Muscle layer of duodenum (tissue), 2 donors: ENCODE measurements around the gene MED27.
"Not testable (repeated sequence)": the region's sequence is repeated elsewhere in the genome, so short reads cannot be mapped to it uniquely, and the experiment has no call there.

Source experiments
- H3K27ac ChIP-seq: one replicate; pipeline ENCODE4 v1.7.0; 2013; ENCODE audit warnings: mild to moderate bottlenecking, low read length
- H3K27me3 ChIP-seq: one replicate; pipeline ENCODE4 v1.7.0; 2013; ENCODE audit warnings: low read depth, mild to moderate bottlenecking, control low read depth, low read length
- H3K36me3 ChIP-seq, 2 donors: one replicate each; pipeline ENCODE4 v1.7.0; 2013; ENCODE audit warnings: low read length in 2 of 2, control low read depth in 1 of 2, mild to moderate bottlenecking in 1 of 2; ENCODE audit not compliant: insufficient read depth in 2 of 2, control insufficient read depth in 1 of 2
- H3K4me1 ChIP-seq, 2 donors: one replicate each; pipeline ENCODE4 v1.7.0; 2013; ENCODE audit warnings: low read length in 2 of 2, mild to moderate bottlenecking in 2 of 2, control low read depth in 1 of 2, moderate library complexity in 1 of 2; ENCODE audit not compliant: insufficient read depth in 2 of 2, control insufficient read depth in 1 of 2
- H3K4me3 ChIP-seq, 2 donors: one replicate each; pipeline ENCODE4 v1.7.0; 2013; ENCODE audit warnings: low read length in 2 of 2, low read depth in 1 of 2, mild to moderate bottlenecking in 1 of 2
- H3K9me3 ChIP-seq, 2 donors: one replicate each; pipeline ENCODE4 v1.7.0; 2013; ENCODE audit warnings: low read length in 2 of 2, control low read depth in 1 of 2, mild to moderate bottlenecking in 1 of 2; ENCODE audit not compliant: control insufficient read depth in 1 of 2
- donor health status: healthy.

MED27 gene

GRCh38 chr9:132074736-132075135, 4.9 kb downstream of the MED27 start:
- Histone ChIP-seq H3K9me3 (no peaks in the 10 kb centered on the region), H3K4me1 (peaks cover 11 to 20% of the 10 kb centered on the region in 2 donors), H3K27me3 (no peaks in the 10 kb centered on the region), H3K4me3 (no peak overlapping the region), H3K27ac (no peak overlapping the region), H3K36me3 (peaks cover 20 to 43% of the 10 kb centered on the region in 2 donors)

- Histone ChIP-seq H3K27me3 (no peaks in the 10 kb centered on the region), H3K27ac (no peak overlapping the region), H3K4me1 (peaks cover 0 to 3% of the 10 kb centered on the region in 2 donors), H3K4me3 (no peak overlapping the region), H3K9me3 (no peaks in the 10 kb centered on the region), H3K36me3 (peaks cover 19 to 50% of the 10 kb centered on the region in 2 donors)
These were observed 7.7 kb downstream of the MED27 start for GRCh38 chr9:132071847-132072507.

GRCh38 chr9:132069046-132069898, 10.4 kb downstream of the MED27 start:
- no peak overlapping the region for H3K27ac ChIP-seq
- peaks cover 15 to 33% of the 10 kb centered on the region in 2 donors for H3K36me3 ChIP-seq
- no peaks in the 10 kb centered on the region for H3K9me3 ChIP-seq
- H3K4me3 ChIP-seq, result no peak overlapping the region
- no peaks in the 10 kb centered on the region for H3K27me3 ChIP-seq
- peaks cover 0 to 3% of the 10 kb centered on the region in 2 donors for H3K4me1 ChIP-seq

- Histone ChIP-seq H3K36me3 (peaks cover 15 to 33% of the 10 kb centered on the region in 2 donors), H3K4me1 (peaks cover 0 to 3% of the 10 kb centered on the region in 2 donors), H3K4me3 (no peak overlapping the region), H3K27ac (no peak overlapping the region), H3K9me3 (no peaks in the 10 kb centered on the region), H3K27me3 (no peaks in the 10 kb centered on the region)
These were observed 11.1 kb downstream of the MED27 start for GRCh38 chr9:132068605-132069004.

GRCh38 chr9:132066511-132066910, 13.2 kb downstream of the MED27 start:
- no peaks in the 10 kb centered on the region for H3K9me3 ChIP-seq
- H3K4me1 ChIP-seq, result peaks cover 0 to 3% of the 10 kb centered on the region in 2 donors
- no peaks in the 10 kb centered on the region for H3K27me3 ChIP-seq
- no peak overlapping the region for H3K27ac ChIP-seq
- peaks cover 1 to 14% of the 10 kb centered on the region in 2 donors for H3K36me3 ChIP-seq
- no peak overlapping the region for H3K4me3 ChIP-seq

- Histone ChIP-seq H3K9me3 (no peaks in the 10 kb centered on the region), H3K36me3 (peaks cover 0 to 13% of the 10 kb centered on the region in 2 donors), H3K4me1 (peaks cover 0 to 3% of the 10 kb centered on the region in 2 donors), H3K4me3 (no peak overlapping the region), H3K27me3 (no peaks in the 10 kb centered on the region), H3K27ac (no peak overlapping the region)
These were observed 13.6 kb downstream of the MED27 start for GRCh38 chr9:132066057-132066456.

- no peaks in the 10 kb centered on the region for H3K4me1 ChIP-seq
- H3K36me3 ChIP-seq, result peaks cover 0 to 23% of the 10 kb centered on the region in 2 donors
- no peaks in the 10 kb centered on the region for H3K9me3 ChIP-seq
- H3K27me3 ChIP-seq, result no peaks in the 10 kb centered on the region
- H3K27ac ChIP-seq, result no peak overlapping the region
- no peak overlapping the region for H3K4me3 ChIP-seq
These were observed 16.4 kb downstream of the MED27 start for GRCh38 chr9:132063281-132063680.

GRCh38 chr9:132062806-132063205, 16.9 kb downstream of the MED27 start:
- H3K36me3 ChIP-seq, result peaks cover 0 to 21% of the 10 kb centered on the region in 2 donors

GRCh38 chr9:132061526-132061925, 18.1 kb downstream of the MED27 start:
- Histone ChIP-seq H3K9me3 (no peaks in the 10 kb centered on the region), H3K27me3 (no peaks in the 10 kb centered on the region), H3K36me3 (peaks cover 0 to 21% of the 10 kb centered on the region in 2 donors), H3K27ac (no peak overlapping the region), H3K4me3 (no peak overlapping the region), H3K4me1 (no peaks in the 10 kb centered on the region)

More at GRCh38 chr9:132062806-132063205, 16.9 kb downstream of the MED27 start:
- Histone ChIP-seq H3K4me1 (no peaks in the 10 kb centered on the region), H3K9me3 (no peaks in the 10 kb centered on the region), H3K4me3 (no peak overlapping the region), H3K27me3 (no peaks in the 10 kb centered on the region), H3K27ac (no peak overlapping the region)

GRCh38 chr9:132059361-132059760, 20.3 kb downstream of the MED27 start:
- Histone ChIP-seq H3K27ac (no peak overlapping the region), H3K27me3 (no peaks in the 10 kb centered on the region), H3K4me3 (no peak overlapping the region), H3K4me1 (no peaks in the 10 kb centered on the region), H3K36me3 (peaks cover 0 to 17% of the 10 kb centered on the region in 2 donors), H3K9me3 (no peaks in the 10 kb centered on the region)

GRCh38 chr9:132058226-132058625, 21.4 kb downstream of the MED27 start:
- H3K4me1 ChIP-seq, H3K4me3 ChIP-seq, H3K9me3 ChIP-seq, H3K27me3 ChIP-seq, H3K27ac ChIP-seq: not testable (repeated sequence)
- peaks cover 0 to 17% of the 10 kb centered on the region in 2 donors for H3K36me3 ChIP-seq
